H1 (cell line): ENCODE results near the gene TROAP. TPM values are rescaled to one million over a fixed set of nuclear protein-coding genes. Genes with fewer than 3 reads are reported as not detected.

Source experiments
- CTCF ChIA-PET: fragments of 300-600 bp; sonication (Branson Sonifier 250); formaldehyde crosslinking; loops from one replicate; lab custom pipeline; 2021; ENCODE audit not compliant: partially characterized antibody; lab: Charles Lee
- POLR2A ChIA-PET: fragments of 300-600 bp; sonication (Branson Sonifier 250); formaldehyde crosslinking; loops from one replicate; lab custom pipeline; 2021; ENCODE audit warnings: inconsistent platforms; ENCODE audit not compliant: partially characterized antibody; lab: Charles Lee
- DNase-seq, 2 experiments: peaks; one replicate each; pipeline versions ENCODE4 v3.0.0 to v3.0.0-alpha.2; 2010 to 2022; ENCODE audit warnings: low spot score in 2 of 2, low read depth in 1 of 2, mixed read lengths in 1 of 2
- FAIRE-seq: peaks from 2 replicates; lab custom pipeline; 2011; peaks lifted over from hg19 to GRCh38; lab: Jason Lieb, UNC
- H2AFZ ChIP-seq: 2 replicates; pipeline ENCODE4 v1.8.1; 2012; ENCODE audit warnings: low read length, inconsistent platforms
- H2AK5ac ChIP-seq: 2 replicates; pipeline ENCODE4 v1.6.1; 2013; ENCODE audit warnings: low read depth, low read length
- H2BK120ac ChIP-seq: replicated peaks from 2 replicates; pipeline ENCODE3; 2013; ENCODE audit warnings: low read depth, low read length, inconsistent platforms
- H2BK12ac ChIP-seq: 2 replicates; pipeline ENCODE4 v1.6.1; 2013; ENCODE audit warnings: low read depth, low read length
- H2BK15ac ChIP-seq: 2 replicates; pipeline ENCODE4 v1.6.1; 2013; ENCODE audit warnings: low read length
- H2BK20ac ChIP-seq: 2 replicates; pipeline ENCODE4 v1.6.1; 2013; ENCODE audit warnings: low read length
- H2BK5ac ChIP-seq: 2 replicates; pipeline ENCODE4 v1.6.1; 2013; ENCODE audit warnings: low read depth, low read length
- H3K14ac ChIP-seq: 2 replicates; pipeline ENCODE4 v1.6.1; 2013; ENCODE audit warnings: inconsistent platforms; ENCODE audit not compliant: insufficient read length
- H3K18ac ChIP-seq: 2 replicates; pipeline ENCODE4 v1.6.1; 2013; ENCODE audit warnings: low read length; ENCODE audit errors: extremely low read depth
- H3K23ac ChIP-seq: 2 replicates; pipeline ENCODE4 v1.6.1; 2013; ENCODE audit warnings: inconsistent platforms; ENCODE audit not compliant: insufficient read length
- H3K23me2 ChIP-seq: 2 replicates; pipeline ENCODE4 v1.6.1; 2013; ENCODE audit warnings: low read depth, low read length
- H3K27ac ChIP-seq: 2 replicates; pipeline ENCODE4 v1.6.1; 2011; ENCODE audit warnings: low read depth, low read length, inconsistent platforms
- H3K27me3 ChIP-seq, 4 experiments: replicated peaks in 1 of 4; 1 replicate in 1 of 4; 2 replicates in 3 of 4; pipeline versions ENCODE4 v1.6.1 to v1.8.1; 2011 to 2013; ENCODE audit warnings: low read length in 3 of 4, mild to moderate bottlenecking in 3 of 4, inconsistent platforms in 2 of 4, mixed read lengths in 2 of 4, moderate library complexity in 1 of 4; ENCODE audit not compliant: control insufficient read depth in 3 of 4, insufficient read depth in 3 of 4; ENCODE audit errors: extremely low read depth in 1 of 4
- H3K36me3 ChIP-seq, 4 experiments: 2 replicates each; pipeline versions ENCODE4 v1.6.1 to v1.8.1; 2011 to 2013; ENCODE audit warnings: mild to moderate bottlenecking in 4 of 4, low read length in 3 of 4, moderate library complexity in 2 of 4, control low read depth in 1 of 4, inconsistent platforms in 1 of 4; ENCODE audit not compliant: insufficient read depth in 4 of 4, control insufficient read depth in 2 of 4
- H3K4ac ChIP-seq: replicated peaks from 2 replicates; pipeline ENCODE3; 2013; ENCODE audit warnings: low read length, low read depth, mixed read lengths, inconsistent platforms; ENCODE audit not compliant: insufficient read length
- H3K4me1 ChIP-seq, 4 experiments: replicated peaks in 1 of 4; 1 replicate in 1 of 4; 2 replicates in 3 of 4; pipeline versions ENCODE4 v1.6.1 to v1.8.1; 2011 to 2013; ENCODE audit warnings: low read length in 3 of 4, inconsistent platforms in 2 of 4, mixed read lengths in 1 of 4; ENCODE audit not compliant: insufficient read depth in 4 of 4, control insufficient read depth in 3 of 4
- H3K4me2 ChIP-seq, 2 experiments: 2 replicates each; pipeline versions ENCODE4 v1.6.1 to v1.8.1; 2011 to 2013; ENCODE audit warnings: low read depth in 2 of 2, low read length in 2 of 2, control low read depth in 1 of 2, inconsistent platforms in 1 of 2, mild to moderate bottlenecking in 1 of 2; ENCODE audit not compliant: insufficient read depth in 1 of 2
- H3K4me3 ChIP-seq, 4 experiments: fragments of 200-600, 300-600 bp in 1 of 4; sonication (generic), shearing (Covaris generic), sonication (Bioruptor Twin) in 1 of 4; 2 replicates each; pipeline versions ENCODE4 v1.5.1 to v1.8.1; 2011 to 2016; ENCODE audit warnings: low read length in 4 of 4, low read depth in 3 of 4, control low read depth in 2 of 4, inconsistent platforms in 2 of 4, mild to moderate bottlenecking in 2 of 4, mixed read lengths in 1 of 4, moderate library complexity in 1 of 4; ENCODE audit not compliant: insufficient read depth in 2 of 4; ENCODE audit errors: extremely low read depth in 1 of 4
- H3K56ac ChIP-seq: replicated peaks from 2 replicates; pipeline ENCODE3; 2013; ENCODE audit warnings: low read depth, mild to moderate bottlenecking, mixed read lengths, low read length, inconsistent platforms; ENCODE audit not compliant: insufficient read length
- H3K79me1 ChIP-seq: 2 replicates; pipeline ENCODE4 v1.6.1; 2013; ENCODE audit warnings: low read depth, low read length, control low read depth
- H3K79me2 ChIP-seq, 2 experiments: 2 replicates each; pipeline versions ENCODE4 v1.6.1 to v1.8.1; 2012 to 2013; ENCODE audit warnings: low read length in 2 of 2, mild to moderate bottlenecking in 2 of 2, inconsistent platforms in 1 of 2; ENCODE audit not compliant: insufficient read depth in 2 of 2, control insufficient read depth in 1 of 2
- H3K9ac ChIP-seq, 4 experiments: replicated peaks in 1 of 4; 1 replicate in 1 of 4; 2 replicates in 3 of 4; pipeline versions ENCODE4 v1.6.1 to v1.8.1; 2011 to 2013; ENCODE audit warnings: low read depth in 3 of 4, low read length in 3 of 4, control low read depth in 2 of 4, mild to moderate bottlenecking in 2 of 4, moderate library complexity in 2 of 4, inconsistent platforms in 1 of 4; ENCODE audit errors: extremely low read depth in 1 of 4
- H3K9me3 ChIP-seq, 2 experiments: 2 replicates each; pipeline versions ENCODE4 v1.6.1 to v1.8.1; 2012 to 2013; ENCODE audit warnings: mild to moderate bottlenecking in 2 of 2, moderate library complexity in 2 of 2, control low read depth in 1 of 2, inconsistent platforms in 1 of 2, low read depth in 1 of 2, low read length in 1 of 2, mixed read lengths in 1 of 2; ENCODE audit not compliant: insufficient read depth in 2 of 2
- H4K20me1 ChIP-seq, 2 experiments: replicated peaks in 1 of 2; 2 replicates each; pipeline versions ENCODE3 to v1.8.1; 2011 to 2013; ENCODE audit warnings: inconsistent platforms in 2 of 2, low read length in 2 of 2, mild to moderate bottlenecking in 1 of 2; ENCODE audit not compliant: insufficient read depth in 2 of 2, control insufficient read depth in 1 of 2
- H4K5ac ChIP-seq: 2 replicates; pipeline ENCODE4 v1.6.1; 2013; ENCODE audit warnings: low read length, low read depth, mixed read lengths, inconsistent platforms; ENCODE audit not compliant: insufficient read length
- H4K8ac ChIP-seq: 2 replicates; pipeline ENCODE4 v1.8.0; 2013; ENCODE audit warnings: mild to moderate bottlenecking, moderate library complexity, low read length, inconsistent platforms; ENCODE audit not compliant: insufficient read depth; ENCODE audit errors: extremely low read depth
- H4K91ac ChIP-seq: replicated peaks from 2 replicates; pipeline ENCODE3; 2013; ENCODE audit warnings: low read length, mixed read lengths, inconsistent platforms; ENCODE audit not compliant: insufficient read length
- CTBP2 ChIP-seq: IDR thresholded peaks from 2 replicates; pipeline ENCODE4 v1.7.0; 2011; ENCODE audit warnings: borderline replicate concordance, mild to moderate bottlenecking, moderate library complexity, mixed read lengths, low read length; ENCODE audit not compliant: insufficient read depth, insufficient read length
- EZH2 ChIP-seq: fragments of 200-600 bp; sonication (generic); IDR thresholded peaks from 2 replicates; pipeline ENCODE4 v1.7.1; 2012; ENCODE audit warnings: low read depth, mild to moderate bottlenecking, moderate library complexity, low read length, inconsistent platforms; ENCODE audit not compliant: severe bottlenecking
- FOSL1 ChIP-seq: IDR thresholded peaks from 2 replicates; pipeline ENCODE4 v1.6.1; 2011; ENCODE audit warnings: mild to moderate bottlenecking, low read depth, low read length, moderate library complexity; ENCODE audit not compliant: insufficient read depth
- MAFK ChIP-seq: IDR thresholded peaks from 2 replicates; pipeline ENCODE4 v1.6.1; 2012; ENCODE audit warnings: low read depth, mild to moderate bottlenecking, improper control_type of control experiment, low read length
- SIRT6 ChIP-seq: IDR thresholded peaks from one replicate; pipeline ENCODE4 v1.7.1; 2012; ENCODE audit warnings: low read length, inconsistent platforms
- TEAD4 ChIP-seq: IDR thresholded peaks from 2 replicates; pipeline ENCODE4 v1.6.1; 2012; ENCODE audit warnings: low read depth, low read length, inconsistent platforms, mixed read lengths
- WGBS, 2 experiments: shearing (Covaris generic) in 1 of 2; methylation state at CpG; one replicate each; pipeline versions ENCODE4 v1.1.6 to v1.1.7; 2013 to 2015; ENCODE audit warnings: low lambda C conversion rate in 2 of 2, mixed read lengths in 2 of 2, inconsistent platforms in 1 of 2, low coverage in 1 of 2, missing lambda C conversion rate in 1 of 2; ENCODE audit not compliant: insufficient replicate concordance in 2 of 2, insufficient coverage in 1 of 2, insufficient read length in 1 of 2; ENCODE audit errors: extremely low coverage in 1 of 2, missing lambda C conversion rate in 1 of 2; 5-methylcytosine and 5-hydroxymethylcytosine counted together
- polyA plus RNA-seq, 7 experiments: library from polyadenylated mRNA; depleted of rRNA in 3 of 7; stranded (reverse) in 5 of 7; unstranded in 2 of 7; fragments of >200 nt in 5 of 7; fragments of 200-250 nt in 2 of 7; gene quantifications; 1 replicate in 5 of 7; 2 replicates in 1 of 7; 4 replicates in 1 of 7; pipeline versions ENCODE4 v1.2.1 to v1.2.3, GENCODE V29; 2011 to 2013; ENCODE audit warnings: missing spikeins in 2 of 7, mixed read lengths in 2 of 7
- total RNA-seq: library from RNA; stranded (reverse); fragmentation: NEBNext Ultra II Directional; extraction: Animal tissue kit (Norgen Biotek cat#: 25700); gene quantifications from 2 replicates; pipeline ENCODE4 v1.2.1, GENCODE V29; 2021
- TF ChIP-seq, protein P1 (sequence below): IDR thresholded peaks from 2 replicates; pipeline ENCODE4 v1.6.1; 2011; ENCODE audit warnings: low read length, improper control_type of control experiment
- TF ChIP-seq, protein P2 (sequence below), 3 experiments: IDR thresholded peaks; 1 replicate in 2 of 3; 2 replicates in 1 of 3; pipeline versions ENCODE4 v1.5.1 to v1.6.1; 2011; ENCODE audit warnings: low read length in 3 of 3, mild to moderate bottlenecking in 3 of 3, inconsistent platforms in 2 of 3, low read depth in 1 of 3, moderate library complexity in 1 of 3; ENCODE audit not compliant: insufficient read depth in 1 of 3; ENCODE audit errors: control extremely low read depth in 1 of 3

The TROAP gene
- total and polyA plus RNA-seq, 2 of the 8 experiments (the other 6 are each of a cell fraction or from before 2014, with no cell fraction given), result 36.7 to 52.0 TPM

- Histone ChIP-seq H3K4me2 (peak overlapping the region; percentile 4 to 34; a peak in 3 of 4 replicates), H3K27me3 (no peaks in the 10 kb centered on the region), H2BK20ac (peak overlapping the region; percentile 4; the same call in 1 of the 2 replicates), H3K4ac (no peak overlapping the region), H3K79me1 (no peaks in the 10 kb centered on the region), H2BK15ac (no peak overlapping the region), H2BK5ac (0 out of 2 replicates have a peak overlapping the region, but pooled peaks have one; percentile 4), H4K5ac (no peak overlapping the region), H3K36me3 (no peaks in the 10 kb centered on the region), H3K23me2 (no peaks in the 10 kb centered on the region; the same call in 1 of the 2 replicates), H3K9ac (0 out of 7 replicates have a peak overlapping the region, but pooled peaks of 1 of the 4 experiments have one; percentile 2), H3K79me2 (no peaks in the 10 kb centered on the region), H3K18ac (no peak overlapping the region), H4K8ac (no peak overlapping the region), H3K4me1 (peaks cover 0 to 7% (median 5%) of the 10 kb centered on the region in 4 experiments; a peak in 3 of 7 replicates), H3K56ac (no peak overlapping the region), H2BK120ac (no peak overlapping the region), H4K20me1 (peaks cover 0 to 3% of the 10 kb centered on the region in 2 experiments), H2BK12ac (no peak overlapping the region; the same call in 1 of the 2 replicates), H3K9me3 (no peaks in the 10 kb centered on the region), H2AFZ (peak overlapping the region; percentile 24; the same call in 1 of the 2 replicates), H2AK5ac (no peak overlapping the region), H3K14ac (no peak overlapping the region), H3K23ac (no peak overlapping the region), H3K4me3 (no peak overlapping the region), H4K91ac (no peak overlapping the region), H3K27ac (no peak overlapping the region)
- DNase-seq (no peak), FAIRE-seq (no peak)
- CTCF ChIA-PET, result interaction anchor here (0.6 to 17.0 kb wide), 8 partner anchors 9 to 191 kb away, joined by 3 to 172 read pairs (median 4); partner anchors contain the start of gene PRPH
- POLR2A ChIA-PET, result interaction anchor here (1.2 to 6.7 kb wide), 5 partner anchors 9 to 258 kb away, joined by 3 to 111 read pairs (median 4); partner anchors contain the start of genes TUBA1A and TUBA1C
- 54% methylated on average over 7 of the region's 7 CpGs; no CpG with 5 or more reads in 1 of the 2 experiments for WGBS, 2 experiments
- TF ChIP-seq, protein P1, sequence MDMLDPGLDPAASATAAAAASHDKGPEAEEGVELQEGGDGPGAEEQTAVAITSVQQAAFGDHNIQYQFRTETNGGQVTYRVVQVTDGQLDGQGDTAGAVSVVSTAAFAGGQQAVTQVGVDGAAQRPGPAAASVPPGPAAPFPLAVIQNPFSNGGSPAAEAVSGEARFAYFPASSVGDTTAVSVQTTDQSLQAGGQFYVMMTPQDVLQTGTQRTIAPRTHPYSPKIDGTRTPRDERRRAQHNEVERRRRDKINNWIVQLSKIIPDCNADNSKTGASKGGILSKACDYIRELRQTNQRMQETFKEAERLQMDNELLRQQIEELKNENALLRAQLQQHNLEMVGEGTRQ, result no peak
- no peak for TF ChIP-seq EZH2
- TF ChIP-seq MAFK, result no peak
- no peak for TF ChIP-seq SIRT6
- TF ChIP-seq CTBP2, result no peak
- TF ChIP-seq FOSL1, result no peak
- TF ChIP-seq, protein P2, sequence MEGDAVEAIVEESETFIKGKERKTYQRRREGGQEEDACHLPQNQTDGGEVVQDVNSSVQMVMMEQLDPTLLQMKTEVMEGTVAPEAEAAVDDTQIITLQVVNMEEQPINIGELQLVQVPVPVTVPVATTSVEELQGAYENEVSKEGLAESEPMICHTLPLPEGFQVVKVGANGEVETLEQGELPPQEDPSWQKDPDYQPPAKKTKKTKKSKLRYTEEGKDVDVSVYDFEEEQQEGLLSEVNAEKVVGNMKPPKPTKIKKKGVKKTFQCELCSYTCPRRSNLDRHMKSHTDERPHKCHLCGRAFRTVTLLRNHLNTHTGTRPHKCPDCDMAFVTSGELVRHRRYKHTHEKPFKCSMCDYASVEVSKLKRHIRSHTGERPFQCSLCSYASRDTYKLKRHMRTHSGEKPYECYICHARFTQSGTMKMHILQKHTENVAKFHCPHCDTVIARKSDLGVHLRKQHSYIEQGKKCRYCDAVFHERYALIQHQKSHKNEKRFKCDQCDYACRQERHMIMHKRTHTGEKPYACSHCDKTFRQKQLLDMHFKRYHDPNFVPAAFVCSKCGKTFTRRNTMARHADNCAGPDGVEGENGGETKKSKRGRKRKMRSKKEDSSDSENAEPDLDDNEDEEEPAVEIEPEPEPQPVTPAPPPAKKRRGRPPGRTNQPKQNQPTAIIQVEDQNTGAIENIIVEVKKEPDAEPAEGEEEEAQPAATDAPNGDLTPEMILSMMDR (IDR thresholded peaks at IDR 0.05; ENCODE audit: control extremely low read depth in 1 of 3, insufficient read depth in 1 of 3, low read depth in 1 of 3, low read length in 3 of 3), result no peak
- no peak for TF ChIP-seq TEAD4
Observed at GRCh38 chr12:49279706-49280159, 43.3 kb upstream of the TROAP start.
